HG02973 (cell line): Measurements from ENCODE around the gene CAMTA1.

Experiments
- ATAC-seq: cut with Tn5 transposase; IDR thresholded peaks from one replicate; pipeline ENCODE4 v1.9.1; 2021; ENCODE audit warnings: moderate library complexity; ENCODE audit not compliant: unreplicated experiment

The CAMTA1 gene

DNA sequence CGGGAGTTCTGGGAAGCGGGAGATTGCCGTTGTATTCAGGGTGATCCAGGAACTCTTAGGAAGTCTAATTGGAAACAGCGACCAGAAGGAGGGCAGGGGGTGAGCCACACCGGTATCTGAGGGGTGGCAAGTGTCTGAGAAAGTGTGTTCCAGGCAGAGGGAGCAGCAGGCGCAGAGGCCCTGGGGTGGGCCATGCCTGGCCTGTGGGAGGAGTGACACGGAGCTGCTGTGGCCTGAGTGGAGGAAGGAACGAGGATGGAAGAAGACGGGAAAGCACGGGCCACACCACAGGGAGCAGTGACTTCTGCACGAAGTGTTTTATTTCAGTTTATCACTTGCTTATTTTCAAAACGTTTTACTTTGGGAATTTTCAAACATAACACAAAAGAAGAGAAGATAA lies 1010.2 kb downstream of the CAMTA1 start:
- ATAC-seq, result no peak

DNA sequence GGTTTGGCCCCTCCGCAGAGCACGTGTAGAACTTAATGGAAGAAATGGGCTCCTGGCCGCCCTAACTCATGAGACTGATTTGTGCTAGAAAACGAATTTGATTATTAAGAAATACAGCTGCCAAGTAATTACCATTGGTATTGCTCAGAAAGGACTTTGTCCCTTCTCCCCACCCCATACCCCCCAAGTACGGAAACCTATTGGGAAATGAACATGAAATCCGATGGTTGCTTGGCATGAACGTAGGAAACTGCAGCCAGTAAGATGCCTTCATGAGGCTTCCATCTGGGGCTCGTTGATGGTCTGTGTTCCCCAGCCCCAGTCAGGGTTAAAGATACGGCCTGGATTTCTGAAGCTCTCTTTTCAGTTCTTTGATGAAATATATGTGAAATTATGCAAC lies 1020.2 kb downstream of the CAMTA1 start:
- no peak for ATAC-seq

DNA sequence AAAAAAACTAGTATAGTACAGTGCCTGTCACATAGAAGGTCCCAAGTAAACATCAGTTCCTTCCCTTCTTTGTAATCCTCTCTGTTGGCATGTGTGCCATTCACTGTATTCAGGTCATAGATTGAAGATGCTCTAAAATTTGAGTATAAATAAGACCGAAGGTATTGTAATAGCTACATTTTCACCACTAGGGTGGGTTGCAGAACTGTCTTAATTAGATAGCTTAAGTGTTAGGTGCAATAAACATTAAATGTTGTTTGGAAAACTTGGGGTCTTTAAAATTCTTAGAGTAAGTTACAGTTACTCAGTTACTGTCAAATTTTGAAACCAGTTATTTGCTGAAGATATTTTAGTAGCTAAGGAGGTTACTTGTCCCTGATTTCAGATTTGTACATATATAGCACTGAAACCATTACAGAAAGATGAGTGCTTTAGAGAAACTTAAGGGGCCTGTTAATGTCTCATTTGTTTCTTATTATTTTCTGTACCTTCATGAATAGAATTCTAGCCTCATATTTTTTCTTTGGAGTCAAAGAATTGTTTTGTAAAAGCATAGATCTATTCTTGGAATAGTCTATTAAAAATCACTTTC lies 1023.1 kb downstream of the CAMTA1 start:
- ATAC-seq, result no peak

DNA sequence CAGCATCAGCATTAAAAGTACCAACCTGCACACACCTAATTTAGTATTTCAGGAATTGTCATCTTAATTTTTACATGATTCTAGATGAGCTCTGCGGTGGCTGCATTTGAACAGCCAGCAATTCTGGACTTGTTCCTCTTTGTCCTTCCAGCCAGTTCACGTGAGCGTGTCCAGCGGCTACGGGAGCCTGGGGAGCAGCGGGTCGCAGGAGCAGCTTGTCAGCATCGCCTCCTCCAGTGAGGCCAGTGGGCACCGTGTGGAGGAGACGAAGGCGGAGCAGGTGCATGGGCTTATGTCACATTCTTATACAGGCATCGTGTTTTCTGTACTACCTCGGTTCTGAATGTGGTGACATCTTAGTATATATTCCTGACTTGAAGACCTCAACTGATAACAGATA lies 1024.5 kb downstream of the CAMTA1 start:
- ATAC-seq, result no peak

DNA sequence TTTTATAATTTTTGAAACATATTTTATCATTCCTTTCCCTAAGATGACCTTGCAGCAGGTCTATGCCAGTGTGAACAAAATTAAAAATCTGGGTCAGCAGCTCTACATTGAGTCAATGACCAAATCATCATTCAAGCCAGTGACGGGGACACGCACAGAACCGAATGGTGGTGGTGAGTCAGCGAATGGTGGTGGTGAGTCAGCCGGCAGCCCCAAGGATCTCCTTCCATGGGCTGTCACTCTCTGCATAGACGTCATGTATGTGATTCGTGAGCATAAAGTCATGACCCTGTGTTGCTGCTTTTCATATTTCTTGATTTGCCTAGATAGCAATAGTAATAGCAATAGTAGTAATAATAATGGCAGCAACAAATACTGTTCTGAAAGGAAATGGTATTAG lies 1025.1 kb downstream of the CAMTA1 start:
- no peak for ATAC-seq

DNA sequence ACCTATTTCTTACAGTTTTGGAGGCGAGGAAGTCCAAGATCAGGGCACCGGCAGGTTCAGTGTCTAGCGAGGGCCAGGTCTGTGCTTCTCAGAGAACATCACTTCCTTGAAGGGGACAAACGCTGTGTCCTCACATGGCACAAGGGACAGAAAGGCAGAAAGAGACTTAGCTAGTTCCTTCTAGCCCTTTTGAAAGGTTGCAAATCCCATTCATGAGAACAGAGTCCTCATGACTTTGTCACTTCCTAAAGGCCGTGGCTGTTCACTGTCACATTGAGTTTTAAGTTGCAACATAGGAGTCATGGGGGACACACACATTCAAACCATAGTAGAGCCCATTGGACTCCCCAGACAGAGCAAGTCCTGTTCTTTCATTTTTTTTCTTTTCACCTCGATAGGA lies 1026.2 kb downstream of the CAMTA1 start:
- no peak for ATAC-seq

DNA sequence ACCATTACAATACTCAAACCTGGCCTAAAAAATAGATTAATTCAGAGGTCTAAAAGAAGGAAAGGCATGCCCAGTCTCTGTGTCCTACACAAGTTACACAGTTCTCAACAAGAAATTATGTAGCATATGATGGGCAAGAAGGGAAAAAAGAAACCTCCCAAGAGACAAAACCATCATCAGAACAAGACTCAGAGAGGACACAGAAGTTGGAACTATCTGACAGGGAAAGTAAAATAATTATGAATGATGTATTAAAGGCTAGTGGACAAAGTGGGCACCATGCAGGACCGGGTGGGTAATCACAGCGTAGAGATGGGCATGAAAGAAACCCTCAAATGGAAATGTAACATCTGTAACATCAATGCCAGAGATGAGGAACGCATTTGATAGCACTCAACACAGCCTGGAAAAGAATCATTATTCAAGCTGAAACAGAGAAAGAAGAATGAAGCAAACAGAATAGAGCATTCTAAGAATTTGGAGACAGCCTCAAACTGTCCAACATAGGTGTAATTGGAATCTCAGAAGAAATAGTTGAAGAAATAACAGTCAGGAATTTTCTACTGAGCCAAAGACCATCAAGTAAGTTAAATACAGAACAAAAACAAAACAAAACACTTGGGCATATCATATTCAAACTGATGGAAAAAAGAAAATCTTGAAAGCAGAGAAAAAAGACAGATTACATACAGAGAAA lies 1028.6 kb downstream of the CAMTA1 start:
- no peak for ATAC-seq
